ENCODE data around the gene SLC7A10. TPM values are rescaled to one million over a fixed set of nuclear protein-coding genes. Genes with fewer than 3 reads are reported as not detected.

SLC7A10 gene
- total RNA-seq, 6 experiments from 2014 or later = not detected

DNA sequence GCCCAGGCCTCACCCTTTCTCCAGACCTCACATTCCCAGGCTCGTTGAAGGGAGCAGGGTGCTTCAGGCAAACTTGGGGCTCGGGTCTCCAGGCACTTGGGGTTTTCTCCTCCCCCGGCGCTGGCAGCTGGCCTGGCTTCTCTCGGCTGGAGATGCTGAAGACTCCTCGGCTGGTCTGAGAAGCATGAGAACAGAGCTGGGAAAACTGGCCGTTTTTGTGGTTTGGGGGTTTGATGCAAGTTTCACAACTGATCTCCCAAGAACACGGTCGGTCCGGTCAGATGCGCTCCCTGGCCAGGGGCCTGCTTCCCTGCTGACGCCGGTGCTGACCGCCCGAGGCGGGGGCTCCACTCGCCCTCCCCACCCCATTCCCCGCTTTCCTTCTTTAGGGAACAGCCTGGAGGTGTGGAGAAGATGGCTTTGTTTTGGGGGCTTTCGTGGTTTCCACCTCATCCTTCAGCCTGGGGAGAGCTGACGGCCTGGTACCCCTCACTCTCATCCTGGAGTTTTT is 41.4 kb upstream of the SLC7A10 start:
- peaks cover 36% of the 10 kb centered on the region for H3K27me3 Mint-ChIP-seq (ENCODE audit: insufficient read depth)
- no peaks in the 10 kb centered on the region for H3K9me3 Mint-ChIP-seq
- H3K4me3 Mint-ChIP-seq = no peak overlapping the region
- DNase-seq = no peak
- no peak overlapping the region for H3K27ac Mint-ChIP-seq
- no peaks in the 10 kb centered on the region for H3K36me3 Mint-ChIP-seq (ENCODE audit: low read depth)
- H3K4me1 Mint-ChIP-seq (ENCODE audit: low read depth) = no peaks in the 10 kb centered on the region
- TF ChIP-seq, protein P1, sequence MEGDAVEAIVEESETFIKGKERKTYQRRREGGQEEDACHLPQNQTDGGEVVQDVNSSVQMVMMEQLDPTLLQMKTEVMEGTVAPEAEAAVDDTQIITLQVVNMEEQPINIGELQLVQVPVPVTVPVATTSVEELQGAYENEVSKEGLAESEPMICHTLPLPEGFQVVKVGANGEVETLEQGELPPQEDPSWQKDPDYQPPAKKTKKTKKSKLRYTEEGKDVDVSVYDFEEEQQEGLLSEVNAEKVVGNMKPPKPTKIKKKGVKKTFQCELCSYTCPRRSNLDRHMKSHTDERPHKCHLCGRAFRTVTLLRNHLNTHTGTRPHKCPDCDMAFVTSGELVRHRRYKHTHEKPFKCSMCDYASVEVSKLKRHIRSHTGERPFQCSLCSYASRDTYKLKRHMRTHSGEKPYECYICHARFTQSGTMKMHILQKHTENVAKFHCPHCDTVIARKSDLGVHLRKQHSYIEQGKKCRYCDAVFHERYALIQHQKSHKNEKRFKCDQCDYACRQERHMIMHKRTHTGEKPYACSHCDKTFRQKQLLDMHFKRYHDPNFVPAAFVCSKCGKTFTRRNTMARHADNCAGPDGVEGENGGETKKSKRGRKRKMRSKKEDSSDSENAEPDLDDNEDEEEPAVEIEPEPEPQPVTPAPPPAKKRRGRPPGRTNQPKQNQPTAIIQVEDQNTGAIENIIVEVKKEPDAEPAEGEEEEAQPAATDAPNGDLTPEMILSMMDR (IDR thresholded peaks at IDR 0.05) = no peak

DNA sequence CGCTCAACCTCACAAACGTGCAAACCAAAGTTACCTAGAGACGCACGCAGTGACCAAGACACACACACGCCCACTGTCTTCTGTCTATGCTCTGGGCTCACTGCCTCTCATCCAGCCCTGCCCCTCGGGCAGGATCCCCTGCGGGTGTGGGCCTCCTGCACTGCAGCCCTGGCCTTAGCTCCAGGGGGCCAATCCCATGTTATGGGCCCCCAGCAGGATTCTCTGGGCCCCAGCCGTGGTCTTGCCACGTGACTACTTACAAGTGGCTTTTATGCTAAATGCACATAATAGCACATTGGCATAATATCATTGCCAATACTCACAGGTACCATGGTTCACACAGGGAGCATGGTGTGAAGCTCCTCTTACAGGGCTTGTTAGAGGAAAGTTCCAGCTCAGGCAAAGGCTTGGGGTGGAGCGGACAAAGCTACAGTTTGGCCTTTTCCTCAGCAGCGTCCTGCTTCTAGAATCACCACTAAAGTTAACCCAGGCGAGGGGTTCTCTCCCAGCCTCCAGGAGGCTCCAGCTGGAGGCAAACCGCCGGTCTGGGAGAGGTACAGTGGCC is 39.3 kb upstream of the SLC7A10 start:
- Mint-ChIP-seq H3K27ac (no peak overlapping the region), H3K27me3 (ENCODE audit: insufficient read depth) (peaks cover 37% of the 10 kb centered on the region), H3K36me3 (ENCODE audit: low read depth) (no peaks in the 10 kb centered on the region), H3K9me3 (no peaks in the 10 kb centered on the region), H3K4me1 (ENCODE audit: low read depth) (no peaks in the 10 kb centered on the region), H3K4me3 (no peak overlapping the region)
- TF ChIP-seq, protein P1 (IDR thresholded peaks at IDR 0.05) = no peak
- DNase-seq = no peak

DNA sequence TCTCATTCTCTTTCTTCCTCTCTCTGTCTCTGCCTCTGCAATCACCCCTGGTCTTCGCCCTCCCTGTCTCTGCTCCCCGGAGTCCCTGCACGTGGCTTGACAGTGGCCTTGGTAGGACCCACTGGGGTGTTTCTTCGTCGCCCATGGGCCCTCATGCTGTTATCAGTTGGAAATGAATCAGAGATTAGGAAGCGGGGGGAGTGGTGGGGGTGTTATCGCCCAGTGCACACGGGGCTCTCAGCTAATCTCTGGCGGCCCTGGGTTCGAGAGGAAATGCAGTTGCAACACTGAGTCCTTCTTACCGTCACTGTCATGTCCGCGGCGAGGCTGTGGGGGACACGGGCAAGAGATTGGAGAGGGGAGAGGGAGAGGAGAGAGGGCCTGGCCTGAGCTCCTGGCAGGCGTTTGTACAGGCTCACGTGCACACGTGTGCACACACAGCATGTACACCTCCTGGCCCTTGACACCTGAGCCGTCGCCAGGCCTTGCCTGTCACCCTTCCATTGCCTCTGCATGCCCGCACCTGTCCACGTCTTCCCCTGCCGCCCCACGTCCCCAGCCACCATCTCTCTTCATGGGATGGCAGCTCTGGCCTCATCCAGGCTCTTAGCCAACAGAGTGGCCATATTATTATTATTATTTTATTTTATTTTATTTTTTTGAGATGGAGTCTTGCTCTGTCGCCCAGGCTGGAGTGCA is 37.8 kb upstream of the SLC7A10 start:
- H3K4me3 Mint-ChIP-seq = no peak overlapping the region
- H3K36me3 Mint-ChIP-seq (ENCODE audit: low read depth) = no peaks in the 10 kb centered on the region
- H3K27ac Mint-ChIP-seq = no peak overlapping the region
- H3K9me3 Mint-ChIP-seq = no peaks in the 10 kb centered on the region
- TF ChIP-seq, protein P1 (IDR thresholded peaks at IDR 0.05) = no peak
- peaks cover 5% of the 10 kb centered on the region; the same call in 1 of the 2 replicates for H3K4me1 Mint-ChIP-seq (ENCODE audit: low read depth)
- no peak for DNase-seq
- peaks cover 39% of the 10 kb centered on the region for H3K27me3 Mint-ChIP-seq (ENCODE audit: insufficient read depth)

DNA sequence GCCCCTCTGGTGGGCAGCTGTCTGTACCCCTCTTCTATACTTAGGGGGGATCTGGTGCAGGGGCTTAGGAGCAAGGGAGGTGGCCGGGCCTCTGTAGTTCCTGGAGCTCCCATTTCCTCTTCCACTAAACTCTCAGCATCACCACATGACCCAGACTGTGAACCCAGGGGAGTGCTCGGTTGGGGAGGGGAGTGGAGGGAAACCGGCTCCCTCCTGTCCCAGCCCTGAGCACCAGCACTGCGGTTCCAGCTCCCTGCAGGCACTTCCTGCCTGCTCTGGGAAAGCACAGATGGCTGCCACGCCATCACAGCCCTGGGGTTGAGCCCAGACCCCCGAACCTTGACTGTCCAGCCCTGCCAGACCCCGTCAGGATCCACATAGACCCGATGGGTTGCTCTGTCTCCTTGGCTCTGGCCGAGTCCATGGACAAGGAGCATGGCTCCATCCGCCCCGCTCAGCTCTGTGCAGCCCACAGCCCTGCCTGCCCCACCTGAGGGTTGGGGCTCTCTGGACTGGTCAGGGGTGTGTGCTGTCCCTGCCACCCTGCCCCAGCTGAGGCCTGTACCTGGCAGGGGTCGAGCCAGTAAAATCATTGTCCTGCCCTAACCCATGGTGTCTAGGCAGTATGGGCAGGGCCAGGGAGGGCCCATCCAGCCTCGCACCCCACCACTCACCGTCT is 36.0 kb upstream of the SLC7A10 start:
- DNase-seq = no peak
- peaks cover 6% of the 10 kb centered on the region; the same call in 1 of the 2 replicates for H3K9me3 Mint-ChIP-seq
- H3K36me3 Mint-ChIP-seq (ENCODE audit: low read depth) = no peaks in the 10 kb centered on the region
- peaks cover 29% of the 10 kb centered on the region for H3K27me3 Mint-ChIP-seq (ENCODE audit: insufficient read depth)
- H3K4me3 Mint-ChIP-seq = no peak overlapping the region
- H3K4me1 Mint-ChIP-seq (ENCODE audit: low read depth) = peaks cover 5% of the 10 kb centered on the region; the same call in 1 of the 2 replicates
- TF ChIP-seq, protein P1 (IDR thresholded peaks at IDR 0.05) = no peak
- no peak overlapping the region for H3K27ac Mint-ChIP-seq

DNA sequence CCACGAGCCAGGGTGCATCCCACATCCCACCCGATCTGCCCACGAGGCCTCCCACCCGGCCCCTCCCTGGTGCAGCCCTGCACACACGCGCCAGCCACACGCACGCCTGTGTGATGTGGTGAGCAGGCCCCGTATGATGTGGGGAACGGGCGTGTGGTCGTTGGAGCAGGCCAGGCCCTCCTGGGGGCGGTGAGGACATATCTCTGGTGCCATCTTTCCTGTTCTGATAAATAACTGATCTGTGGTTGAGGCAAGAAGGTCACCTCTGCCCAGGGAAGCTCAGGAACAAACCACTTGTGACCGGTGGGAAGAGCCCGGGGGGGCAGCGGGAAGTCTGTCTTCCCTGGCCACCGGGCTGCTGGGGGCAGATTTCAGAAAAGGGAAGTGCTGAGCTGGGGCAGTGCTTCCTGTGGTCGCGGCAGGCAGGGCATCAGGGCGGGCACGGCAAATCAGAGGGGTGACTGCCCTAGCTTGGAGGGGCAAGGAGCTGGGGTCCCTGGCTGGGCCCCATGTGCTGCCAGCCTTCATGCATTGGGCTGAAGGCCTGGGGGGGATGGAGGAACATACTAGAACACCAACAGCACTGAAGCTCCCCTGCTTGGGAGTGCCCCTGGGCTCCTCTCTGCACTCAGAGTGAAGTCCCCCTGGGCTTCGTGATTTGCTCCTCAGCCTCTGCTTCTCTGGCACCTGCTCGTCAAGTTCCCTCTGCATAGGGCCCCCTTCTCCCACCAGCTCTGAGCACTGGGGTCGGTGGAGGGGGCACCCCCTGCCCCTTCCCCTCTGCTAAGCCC is 35.2 kb upstream of the SLC7A10 start:
- Mint-ChIP-seq H3K36me3 (ENCODE audit: low read depth) (no peaks in the 10 kb centered on the region), H3K4me1 (ENCODE audit: low read depth) (peaks cover 5% of the 10 kb centered on the region; the same call in 1 of the 2 replicates), H3K9me3 (peaks cover 6% of the 10 kb centered on the region; the same call in 1 of the 2 replicates), H3K27ac (no peak overlapping the region), H3K27me3 (ENCODE audit: insufficient read depth) (peaks cover 30% of the 10 kb centered on the region), H3K4me3 (no peak overlapping the region)
- TF ChIP-seq, protein P1 (IDR thresholded peaks at IDR 0.05) = no peak
- no peak for DNase-seq
